ENCODE measurements around the gene ANKRA2. TPM values are rescaled to one million over a fixed set of nuclear protein-coding genes. Genes with fewer than 3 reads are reported as not detected.

ANKRA2 gene
- total and polyA plus RNA-seq, 10 of the 15 experiments (the other 5 are each of a cell fraction or from before 2014, with no cell fraction given): 12.3 to 47.1 (median 21.9) TPM

DNA sequence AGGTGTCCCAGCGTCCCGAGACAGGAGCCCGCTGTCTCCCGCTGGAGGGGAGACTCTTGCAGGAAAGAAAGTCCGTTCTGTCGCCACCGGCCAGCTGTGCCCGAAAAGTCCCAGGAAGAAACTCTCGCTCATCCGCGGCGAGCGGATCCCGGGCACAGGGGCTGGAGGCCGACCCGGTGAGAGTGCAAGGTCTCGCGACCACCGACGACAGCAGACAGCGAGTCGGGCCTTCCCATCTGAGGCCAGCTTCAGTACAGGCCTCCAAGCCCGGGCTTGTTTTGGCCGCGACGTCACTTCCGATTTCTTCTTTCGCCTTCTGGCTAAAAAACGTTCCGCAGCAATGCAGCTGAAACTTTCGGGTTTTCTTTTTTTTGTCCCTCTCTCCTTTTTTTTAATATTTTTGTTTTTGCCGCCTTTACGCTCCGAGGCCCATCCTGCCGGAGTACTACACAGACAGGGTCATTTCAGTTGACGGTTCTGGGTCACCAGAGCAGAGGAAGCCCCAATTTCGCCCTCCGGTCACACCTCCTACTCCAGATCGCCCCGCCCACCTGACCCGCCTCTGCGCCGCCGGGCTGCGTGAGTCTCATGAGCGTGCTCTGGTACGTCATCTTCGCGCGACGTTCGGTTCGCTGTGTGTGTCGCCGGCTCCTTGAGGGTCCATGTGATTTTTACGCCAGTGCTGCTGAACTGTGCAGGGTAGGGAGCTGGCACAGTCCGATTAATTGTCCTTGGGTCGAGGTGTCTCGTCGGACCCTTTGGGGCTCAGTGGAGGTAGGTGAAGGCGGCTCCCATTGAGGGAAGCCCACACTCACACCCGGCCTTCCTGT, at the start of gene ANKRA2, which contains the start of gene UTP15 (continued):
- TF ChIP-seq, protein P1, sequence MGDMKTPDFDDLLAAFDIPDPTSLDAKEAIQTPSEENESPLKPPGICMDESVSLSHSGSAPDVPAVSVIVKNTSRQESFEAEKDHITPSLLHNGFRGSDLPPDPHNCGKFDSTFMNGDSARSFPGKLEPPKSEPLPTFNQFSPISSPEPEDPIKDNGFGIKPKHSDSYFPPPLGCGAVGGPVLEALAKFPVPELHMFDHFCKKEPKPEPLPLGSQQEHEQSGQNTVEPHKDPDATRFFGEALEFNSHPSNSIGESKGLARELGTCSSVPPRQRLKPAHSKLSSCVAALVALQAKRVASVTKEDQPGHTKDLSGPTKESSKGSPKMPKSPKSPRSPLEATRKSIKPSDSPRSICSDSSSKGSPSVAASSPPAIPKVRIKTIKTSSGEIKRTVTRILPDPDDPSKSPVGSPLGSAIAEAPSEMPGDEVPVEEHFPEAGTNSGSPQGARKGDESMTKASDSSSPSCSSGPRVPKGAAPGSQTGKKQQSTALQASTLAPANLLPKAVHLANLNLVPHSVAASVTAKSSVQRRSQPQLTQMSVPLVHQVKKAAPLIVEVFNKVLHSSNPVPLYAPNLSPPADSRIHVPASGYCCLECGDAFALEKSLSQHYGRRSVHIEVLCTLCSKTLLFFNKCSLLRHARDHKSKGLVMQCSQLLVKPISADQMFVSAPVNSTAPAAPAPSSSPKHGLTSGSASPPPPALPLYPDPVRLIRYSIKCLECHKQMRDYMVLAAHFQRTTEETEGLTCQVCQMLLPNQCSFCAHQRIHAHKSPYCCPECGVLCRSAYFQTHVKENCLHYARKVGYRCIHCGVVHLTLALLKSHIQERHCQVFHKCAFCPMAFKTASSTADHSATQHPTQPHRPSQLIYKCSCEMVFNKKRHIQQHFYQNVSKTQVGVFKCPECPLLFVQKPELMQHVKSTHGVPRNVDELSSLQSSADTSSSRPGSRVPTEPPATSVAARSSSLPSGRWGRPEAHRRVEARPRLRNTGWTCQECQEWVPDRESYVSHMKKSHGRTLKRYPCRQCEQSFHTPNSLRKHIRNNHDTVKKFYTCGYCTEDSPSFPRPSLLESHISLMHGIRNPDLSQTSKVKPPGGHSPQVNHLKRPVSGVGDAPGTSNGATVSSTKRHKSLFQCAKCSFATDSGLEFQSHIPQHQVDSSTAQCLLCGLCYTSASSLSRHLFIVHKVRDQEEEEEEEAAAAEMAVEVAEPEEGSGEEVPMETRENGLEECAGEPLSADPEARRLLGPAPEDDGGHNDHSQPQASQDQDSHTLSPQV (IDR thresholded peaks at IDR 0.05): no peak; the same call in 1 of the 2 replicates
- TF ChIP-seq JUND (IDR thresholded peaks at IDR 0.05; ENCODE audit: low read depth, low read length): 0 out of 2 replicates have a peak, but pooled peaks have one; percentile 47
- TF ChIP-seq, protein P2, sequence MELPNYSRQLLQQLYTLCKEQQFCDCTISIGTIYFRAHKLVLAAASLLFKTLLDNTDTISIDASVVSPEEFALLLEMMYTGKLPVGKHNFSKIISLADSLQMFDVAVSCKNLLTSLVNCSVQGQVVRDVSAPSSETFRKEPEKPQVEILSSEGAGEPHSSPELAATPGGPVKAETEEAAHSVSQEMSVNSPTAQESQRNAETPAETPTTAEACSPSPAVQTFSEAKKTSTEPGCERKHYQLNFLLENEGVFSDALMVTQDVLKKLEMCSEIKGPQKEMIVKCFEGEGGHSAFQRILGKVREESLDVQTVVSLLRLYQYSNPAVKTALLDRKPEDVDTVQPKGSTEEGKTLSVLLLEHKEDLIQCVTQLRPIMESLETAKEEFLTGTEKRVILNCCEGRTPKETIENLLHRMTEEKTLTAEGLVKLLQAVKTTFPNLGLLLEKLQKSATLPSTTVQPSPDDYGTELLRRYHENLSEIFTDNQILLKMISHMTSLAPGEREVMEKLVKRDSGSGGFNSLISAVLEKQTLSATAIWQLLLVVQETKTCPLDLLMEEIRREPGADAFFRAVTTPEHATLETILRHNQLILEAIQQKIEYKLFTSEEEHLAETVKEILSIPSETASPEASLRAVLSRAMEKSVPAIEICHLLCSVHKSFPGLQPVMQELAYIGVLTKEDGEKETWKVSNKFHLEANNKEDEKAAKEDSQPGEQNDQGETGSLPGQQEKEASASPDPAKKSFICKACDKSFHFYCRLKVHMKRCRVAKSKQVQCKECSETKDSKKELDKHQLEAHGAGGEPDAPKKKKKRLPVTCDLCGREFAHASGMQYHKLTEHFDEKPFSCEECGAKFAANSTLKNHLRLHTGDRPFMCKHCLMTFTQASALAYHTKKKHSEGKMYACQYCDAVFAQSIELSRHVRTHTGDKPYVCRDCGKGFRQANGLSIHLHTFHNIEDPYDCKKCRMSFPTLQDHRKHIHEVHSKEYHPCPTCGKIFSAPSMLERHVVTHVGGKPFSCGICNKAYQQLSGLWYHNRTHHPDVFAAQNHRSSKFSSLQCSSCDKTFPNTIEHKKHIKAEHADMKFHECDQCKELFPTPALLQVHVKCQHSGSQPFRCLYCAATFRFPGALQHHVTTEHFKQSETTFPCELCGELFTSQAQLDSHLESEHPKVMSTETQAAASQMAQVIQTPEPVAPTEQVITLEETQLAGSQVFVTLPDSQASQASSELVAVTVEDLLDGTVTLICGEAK (IDR thresholded peaks at IDR 0.05; ENCODE audit: borderline replicate concordance): peak; percentile 84; the same call in 1 of the 2 replicates
- no peak for TF ChIP-seq MEF2A (IDR thresholded peaks at IDR 0.05; ENCODE audit: insufficient read depth, low read depth, low read length)
- no peak; the same call in 1 of the 2 replicates for TF ChIP-seq MTA3 (IDR thresholded peaks at IDR 0.05; ENCODE audit: borderline replicate concordance, low read length)
- no peak for TF ChIP-seq SMAD1 (IDR thresholded peaks at IDR 0.05; ENCODE audit: low read depth, partially characterized antibody)
- no peak for TF ChIP-seq RCOR1 (conservative IDR thresholded peaks at IDR 0.05; ENCODE audit: low read depth, low read length)
- peak; percentile 70; the same call in 1 of the 2 replicates for TF ChIP-seq TAF1 (IDR thresholded peaks at IDR 0.05; ENCODE audit: borderline replicate concordance, low read depth, low read length)
- no peak for TF ChIP-seq ZZZ3 (IDR thresholded peaks at IDR 0.05; ENCODE audit: control insufficient read depth, insufficient read length, low read depth)
- TF ChIP-seq BACH1 (IDR thresholded peaks at IDR 0.05; ENCODE audit: borderline replicate concordance): peak; percentile 72; the same call in 1 of the 2 replicates
- no peak for TF ChIP-seq WRNIP1 (IDR thresholded peaks at IDR 0.05; ENCODE audit: borderline replicate concordance, low read depth, low read length)
- TF ChIP-seq RELA (IDR thresholded peaks at IDR 0.05; ENCODE audit: borderline replicate concordance, partially characterized antibody): peak; percentile 89
- no peak for TF ChIP-seq KDM1A (IDR thresholded peaks at IDR 0.05; ENCODE audit: borderline replicate concordance)
- TF ChIP-seq TCF12 (IDR thresholded peaks at IDR 0.05; ENCODE audit: low read depth, low read length): no peak
- TF ChIP-seq LARP7 (IDR thresholded peaks at IDR 0.05): no peak
- no peak for TF ChIP-seq IRF4 (IDR thresholded peaks at IDR 0.05; ENCODE audit: low read depth, low read length)
- TF ChIP-seq ZNF217 (IDR thresholded peaks at IDR 0.05): no peak
- peak; percentile 37 for TF ChIP-seq KLF5 (IDR thresholded peaks at IDR 0.05; ENCODE audit: partially characterized antibody)
